Measurements from ENCODE around the gene GALNT2.

GRCh38 chr1:230120921-230121381 is 53.9 kb downstream of the GALNT2 start:
- TF ChIP-seq SUZ12 (IDR thresholded peaks at IDR 0.05; ENCODE audit: extremely low read depth, insufficient read depth, insufficient read length) (no peak), ZNF274 (IDR thresholded peaks at IDR 0.05; ENCODE audit: low read depth, low read length) (no peak)
